H1 (cell line): ENCODE results near the gene SECISBP2. TPM values are rescaled to one million over a fixed set of nuclear protein-coding genes. Genes with fewer than 3 reads are reported as not detected.

Source experiments
- CTCF ChIA-PET: fragments of 300-600 bp; sonication (Branson Sonifier 250); formaldehyde crosslinking; loops from one replicate; lab custom pipeline; 2021; ENCODE audit not compliant: partially characterized antibody; lab: Charles Lee
- POLR2A ChIA-PET: fragments of 300-600 bp; sonication (Branson Sonifier 250); formaldehyde crosslinking; loops from one replicate; lab custom pipeline; 2021; ENCODE audit warnings: inconsistent platforms; ENCODE audit not compliant: partially characterized antibody; lab: Charles Lee
- DNase-seq, 2 experiments: peaks; one replicate each; pipeline versions ENCODE4 v3.0.0 to v3.0.0-alpha.2; 2010 to 2022; ENCODE audit warnings: low spot score in 2 of 2, low read depth in 1 of 2, mixed read lengths in 1 of 2
- FAIRE-seq: peaks from 2 replicates; lab custom pipeline; 2011; peaks lifted over from hg19 to GRCh38; lab: Jason Lieb, UNC
- H2AFZ ChIP-seq: 2 replicates; pipeline ENCODE4 v1.8.1; 2012; ENCODE audit warnings: low read length, inconsistent platforms
- H2AK5ac ChIP-seq: 2 replicates; pipeline ENCODE4 v1.6.1; 2013; ENCODE audit warnings: low read depth, low read length
- H2BK120ac ChIP-seq: replicated peaks from 2 replicates; pipeline ENCODE3; 2013; ENCODE audit warnings: low read depth, low read length, inconsistent platforms
- H2BK12ac ChIP-seq: 2 replicates; pipeline ENCODE4 v1.6.1; 2013; ENCODE audit warnings: low read depth, low read length
- H2BK15ac ChIP-seq: 2 replicates; pipeline ENCODE4 v1.6.1; 2013; ENCODE audit warnings: low read length
- H2BK20ac ChIP-seq: 2 replicates; pipeline ENCODE4 v1.6.1; 2013; ENCODE audit warnings: low read length
- H2BK5ac ChIP-seq: 2 replicates; pipeline ENCODE4 v1.6.1; 2013; ENCODE audit warnings: low read depth, low read length
- H3K14ac ChIP-seq: 2 replicates; pipeline ENCODE4 v1.6.1; 2013; ENCODE audit warnings: inconsistent platforms; ENCODE audit not compliant: insufficient read length
- H3K18ac ChIP-seq: 2 replicates; pipeline ENCODE4 v1.6.1; 2013; ENCODE audit warnings: low read length; ENCODE audit errors: extremely low read depth
- H3K23ac ChIP-seq: 2 replicates; pipeline ENCODE4 v1.6.1; 2013; ENCODE audit warnings: inconsistent platforms; ENCODE audit not compliant: insufficient read length
- H3K23me2 ChIP-seq: 2 replicates; pipeline ENCODE4 v1.6.1; 2013; ENCODE audit warnings: low read depth, low read length
- H3K27ac ChIP-seq: 2 replicates; pipeline ENCODE4 v1.6.1; 2011; ENCODE audit warnings: low read depth, low read length, inconsistent platforms
- H3K27me3 ChIP-seq, 4 experiments: replicated peaks in 1 of 4; 1 replicate in 1 of 4; 2 replicates in 3 of 4; pipeline versions ENCODE4 v1.6.1 to v1.8.1; 2011 to 2013; ENCODE audit warnings: low read length in 3 of 4, mild to moderate bottlenecking in 3 of 4, inconsistent platforms in 2 of 4, mixed read lengths in 2 of 4, moderate library complexity in 1 of 4; ENCODE audit not compliant: control insufficient read depth in 3 of 4, insufficient read depth in 3 of 4; ENCODE audit errors: extremely low read depth in 1 of 4
- H3K36me3 ChIP-seq, 4 experiments: 2 replicates each; pipeline versions ENCODE4 v1.6.1 to v1.8.1; 2011 to 2013; ENCODE audit warnings: mild to moderate bottlenecking in 4 of 4, low read length in 3 of 4, moderate library complexity in 2 of 4, control low read depth in 1 of 4, inconsistent platforms in 1 of 4; ENCODE audit not compliant: insufficient read depth in 4 of 4, control insufficient read depth in 2 of 4
- H3K4ac ChIP-seq: replicated peaks from 2 replicates; pipeline ENCODE3; 2013; ENCODE audit warnings: low read length, low read depth, mixed read lengths, inconsistent platforms; ENCODE audit not compliant: insufficient read length
- H3K4me1 ChIP-seq, 4 experiments: replicated peaks in 1 of 4; 1 replicate in 1 of 4; 2 replicates in 3 of 4; pipeline versions ENCODE4 v1.6.1 to v1.8.1; 2011 to 2013; ENCODE audit warnings: low read length in 3 of 4, inconsistent platforms in 2 of 4, mixed read lengths in 1 of 4; ENCODE audit not compliant: insufficient read depth in 4 of 4, control insufficient read depth in 3 of 4
- H3K4me2 ChIP-seq, 2 experiments: 2 replicates each; pipeline versions ENCODE4 v1.6.1 to v1.8.1; 2011 to 2013; ENCODE audit warnings: low read depth in 2 of 2, low read length in 2 of 2, control low read depth in 1 of 2, inconsistent platforms in 1 of 2, mild to moderate bottlenecking in 1 of 2; ENCODE audit not compliant: insufficient read depth in 1 of 2
- H3K4me3 ChIP-seq, 4 experiments: fragments of 200-600, 300-600 bp in 1 of 4; sonication (generic), shearing (Covaris generic), sonication (Bioruptor Twin) in 1 of 4; 2 replicates each; pipeline versions ENCODE4 v1.5.1 to v1.8.1; 2011 to 2016; ENCODE audit warnings: low read length in 4 of 4, low read depth in 3 of 4, control low read depth in 2 of 4, inconsistent platforms in 2 of 4, mild to moderate bottlenecking in 2 of 4, mixed read lengths in 1 of 4, moderate library complexity in 1 of 4; ENCODE audit not compliant: insufficient read depth in 2 of 4; ENCODE audit errors: extremely low read depth in 1 of 4
- H3K56ac ChIP-seq: replicated peaks from 2 replicates; pipeline ENCODE3; 2013; ENCODE audit warnings: low read depth, mild to moderate bottlenecking, mixed read lengths, low read length, inconsistent platforms; ENCODE audit not compliant: insufficient read length
- H3K79me1 ChIP-seq: 2 replicates; pipeline ENCODE4 v1.6.1; 2013; ENCODE audit warnings: low read depth, low read length, control low read depth
- H3K79me2 ChIP-seq, 2 experiments: 2 replicates each; pipeline versions ENCODE4 v1.6.1 to v1.8.1; 2012 to 2013; ENCODE audit warnings: low read length in 2 of 2, mild to moderate bottlenecking in 2 of 2, inconsistent platforms in 1 of 2; ENCODE audit not compliant: insufficient read depth in 2 of 2, control insufficient read depth in 1 of 2
- H3K9ac ChIP-seq, 4 experiments: replicated peaks in 1 of 4; 1 replicate in 1 of 4; 2 replicates in 3 of 4; pipeline versions ENCODE4 v1.6.1 to v1.8.1; 2011 to 2013; ENCODE audit warnings: low read depth in 3 of 4, low read length in 3 of 4, control low read depth in 2 of 4, mild to moderate bottlenecking in 2 of 4, moderate library complexity in 2 of 4, inconsistent platforms in 1 of 4; ENCODE audit errors: extremely low read depth in 1 of 4
- H3K9me3 ChIP-seq, 2 experiments: 2 replicates each; pipeline versions ENCODE4 v1.6.1 to v1.8.1; 2012 to 2013; ENCODE audit warnings: mild to moderate bottlenecking in 2 of 2, moderate library complexity in 2 of 2, control low read depth in 1 of 2, inconsistent platforms in 1 of 2, low read depth in 1 of 2, low read length in 1 of 2, mixed read lengths in 1 of 2; ENCODE audit not compliant: insufficient read depth in 2 of 2
- H4K20me1 ChIP-seq, 2 experiments: replicated peaks in 1 of 2; 2 replicates each; pipeline versions ENCODE3 to v1.8.1; 2011 to 2013; ENCODE audit warnings: inconsistent platforms in 2 of 2, low read length in 2 of 2, mild to moderate bottlenecking in 1 of 2; ENCODE audit not compliant: insufficient read depth in 2 of 2, control insufficient read depth in 1 of 2
- H4K5ac ChIP-seq: 2 replicates; pipeline ENCODE4 v1.6.1; 2013; ENCODE audit warnings: low read length, low read depth, mixed read lengths, inconsistent platforms; ENCODE audit not compliant: insufficient read length
- H4K8ac ChIP-seq: 2 replicates; pipeline ENCODE4 v1.8.0; 2013; ENCODE audit warnings: mild to moderate bottlenecking, moderate library complexity, low read length, inconsistent platforms; ENCODE audit not compliant: insufficient read depth; ENCODE audit errors: extremely low read depth
- H4K91ac ChIP-seq: replicated peaks from 2 replicates; pipeline ENCODE3; 2013; ENCODE audit warnings: low read length, mixed read lengths, inconsistent platforms; ENCODE audit not compliant: insufficient read length
- CEBPB ChIP-seq: IDR thresholded peaks from 2 replicates; pipeline ENCODE4 v1.6.1; 2012; ENCODE audit warnings: low read depth, low read length
- EGR1 ChIP-seq: IDR thresholded peaks from 2 replicates; pipeline ENCODE4 v1.6.1; 2011; ENCODE audit warnings: low read depth, low read length, borderline replicate concordance
- POLR2A ChIP-seq, 2 experiments: IDR thresholded peaks; 1 replicate in 1 of 2; 2 replicates in 1 of 2; pipeline ENCODE4 v1.6.1; 2011; ENCODE audit warnings: low read depth in 2 of 2, low read length in 2 of 2, mild to moderate bottlenecking in 2 of 2; ENCODE audit errors: control extremely low read depth in 1 of 2
- WGBS, 2 experiments: shearing (Covaris generic) in 1 of 2; methylation state at CpG; one replicate each; pipeline versions ENCODE4 v1.1.6 to v1.1.7; 2013 to 2015; ENCODE audit warnings: low lambda C conversion rate in 2 of 2, mixed read lengths in 2 of 2, inconsistent platforms in 1 of 2, low coverage in 1 of 2, missing lambda C conversion rate in 1 of 2; ENCODE audit not compliant: insufficient replicate concordance in 2 of 2, insufficient coverage in 1 of 2, insufficient read length in 1 of 2; ENCODE audit errors: extremely low coverage in 1 of 2, missing lambda C conversion rate in 1 of 2; 5-methylcytosine and 5-hydroxymethylcytosine counted together
- polyA plus RNA-seq, 7 experiments: library from polyadenylated mRNA; depleted of rRNA in 3 of 7; stranded (reverse) in 5 of 7; unstranded in 2 of 7; fragments of >200 nt in 5 of 7; fragments of 200-250 nt in 2 of 7; gene quantifications; 1 replicate in 5 of 7; 2 replicates in 1 of 7; 4 replicates in 1 of 7; pipeline versions ENCODE4 v1.2.1 to v1.2.3, GENCODE V29; 2011 to 2013; ENCODE audit warnings: missing spikeins in 2 of 7, mixed read lengths in 2 of 7
- total RNA-seq: library from RNA; stranded (reverse); fragmentation: NEBNext Ultra II Directional; extraction: Animal tissue kit (Norgen Biotek cat#: 25700); gene quantifications from 2 replicates; pipeline ENCODE4 v1.2.1, GENCODE V29; 2021

Gene SECISBP2
- total and polyA plus RNA-seq, 2 of the 8 experiments (the other 6 are each of a cell fraction or from before 2014, with no cell fraction given) = 39.0 to 61.7 TPM

GRCh38 chr9:89361816-89362646, 43.7 kb downstream of the SECISBP2 start:
- no peak overlapping the region for H3K4ac ChIP-seq
- no peak overlapping the region for H2BK12ac ChIP-seq
- peaks cover 28 to 49% (median 43%) of the 10 kb centered on the region in 4 experiments for H3K36me3 ChIP-seq
- 87% methylated on average over 9 of the region's 9 CpGs; no CpG with 5 or more reads in 1 of the 2 experiments for WGBS, 2 experiments
- no peak overlapping the region for H2BK20ac ChIP-seq
- H3K14ac ChIP-seq = no peak overlapping the region
- no peak overlapping the region for H3K9ac ChIP-seq
- H2BK15ac ChIP-seq = no peak overlapping the region
- no peak overlapping the region for H3K4me2 ChIP-seq
- H4K20me1 ChIP-seq = peaks cover 0 to 2% of the 10 kb centered on the region in 2 experiments
- H3K27me3 ChIP-seq = no peaks in the 10 kb centered on the region
- H3K9me3 ChIP-seq = no peaks in the 10 kb centered on the region
- H2BK120ac ChIP-seq = no peak overlapping the region
- H3K79me1 ChIP-seq = no peaks in the 10 kb centered on the region
- no peak overlapping the region for H3K4me3 ChIP-seq
- H3K4me1 ChIP-seq = no peaks in the 10 kb centered on the region
- FAIRE-seq (no peak), DNase-seq (no peak)
- no peak overlapping the region for H2AFZ ChIP-seq
- H4K8ac ChIP-seq = no peak overlapping the region
- no peak overlapping the region for H4K91ac ChIP-seq
- ChIA-PET POLR2A (interaction anchor here (0.7 to 2.6 kb wide), 3 partner anchors 11 to 78 kb away, joined by 3 to 12 read pairs (median 3); no protein-coding TSS in a partner anchor), CTCF (no interaction called here)
- no peak overlapping the region for H3K56ac ChIP-seq
- no peak overlapping the region for H4K5ac ChIP-seq
- TF ChIP-seq POLR2A (IDR thresholded peaks at IDR 0.05; ENCODE audit: control extremely low read depth in 1 of 2, low read depth in 2 of 2, low read length in 2 of 2) (peak in 1 of 2 experiments; percentile 33; a peak in 1 of 3 replicates), CEBPB (no peak), EGR1 (no peak)
- H3K23ac ChIP-seq = no peak overlapping the region
- no peak overlapping the region for H2AK5ac ChIP-seq
- H3K27ac ChIP-seq = no peak overlapping the region
- H3K18ac ChIP-seq = no peak overlapping the region
- H3K79me2 ChIP-seq = no peaks in the 10 kb centered on the region
- H3K23me2 ChIP-seq = no peaks in the 10 kb centered on the region
- H2BK5ac ChIP-seq = no peak overlapping the region; the same call in 1 of the 2 replicates
